ENCODE results near the gene ANGPT4.

DNA sequence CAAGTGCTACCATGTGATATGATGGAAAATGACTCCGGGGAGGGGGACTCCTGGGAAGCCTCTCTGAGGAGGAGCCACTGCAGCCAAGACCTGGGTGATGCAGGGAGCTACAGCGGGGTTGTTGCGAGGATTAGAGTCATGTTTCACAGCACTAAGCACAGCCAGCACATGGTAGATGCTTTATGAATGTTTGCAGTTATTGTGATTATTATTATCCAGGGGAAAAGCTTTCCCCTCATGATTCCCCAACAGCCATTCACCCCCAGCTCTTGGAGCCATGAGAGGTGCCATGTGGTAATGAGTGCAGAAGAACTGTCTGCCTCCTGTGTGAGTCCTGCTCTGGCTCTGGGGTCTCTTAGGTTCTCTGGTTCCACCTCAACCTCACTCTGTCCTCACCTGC, 46.1 kb upstream of the ANGPT4 start:
- TF ChIP-seq, protein P1, sequence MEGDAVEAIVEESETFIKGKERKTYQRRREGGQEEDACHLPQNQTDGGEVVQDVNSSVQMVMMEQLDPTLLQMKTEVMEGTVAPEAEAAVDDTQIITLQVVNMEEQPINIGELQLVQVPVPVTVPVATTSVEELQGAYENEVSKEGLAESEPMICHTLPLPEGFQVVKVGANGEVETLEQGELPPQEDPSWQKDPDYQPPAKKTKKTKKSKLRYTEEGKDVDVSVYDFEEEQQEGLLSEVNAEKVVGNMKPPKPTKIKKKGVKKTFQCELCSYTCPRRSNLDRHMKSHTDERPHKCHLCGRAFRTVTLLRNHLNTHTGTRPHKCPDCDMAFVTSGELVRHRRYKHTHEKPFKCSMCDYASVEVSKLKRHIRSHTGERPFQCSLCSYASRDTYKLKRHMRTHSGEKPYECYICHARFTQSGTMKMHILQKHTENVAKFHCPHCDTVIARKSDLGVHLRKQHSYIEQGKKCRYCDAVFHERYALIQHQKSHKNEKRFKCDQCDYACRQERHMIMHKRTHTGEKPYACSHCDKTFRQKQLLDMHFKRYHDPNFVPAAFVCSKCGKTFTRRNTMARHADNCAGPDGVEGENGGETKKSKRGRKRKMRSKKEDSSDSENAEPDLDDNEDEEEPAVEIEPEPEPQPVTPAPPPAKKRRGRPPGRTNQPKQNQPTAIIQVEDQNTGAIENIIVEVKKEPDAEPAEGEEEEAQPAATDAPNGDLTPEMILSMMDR (IDR thresholded peaks at IDR 0.05) = no peak
- TF ChIP-seq EP300 (IDR thresholded peaks at IDR 0.05) = no peak

Data from tibial nerve (tissue), 4 donors.